Keratinocyte (primary cell): ENCODE measurements around the gene LRRC15.

Experiments
- EZH2 ChIP-seq: IDR thresholded peaks from one replicate; pipeline ENCODE4 v1.6.1; 2012; ENCODE audit warnings: inconsistent platforms, mild to moderate bottlenecking, low read length, moderate library complexity
- TF ChIP-seq, protein P1 (sequence below), 3 experiments: IDR thresholded peaks in 1 of 3; conservative IDR thresholded peaks in 1 of 3; optimal IDR thresholded peaks in 1 of 3; 2 replicates in 2 of 3; 3 replicates in 1 of 3; pipeline versions ENCODE3 to v1.5.1; 2011; ENCODE audit warnings: low read length in 3 of 3, mild to moderate bottlenecking in 3 of 3, moderate library complexity in 2 of 3, control low read depth in 1 of 3, inconsistent platforms in 1 of 3; ENCODE audit not compliant: insufficient read depth in 2 of 3; ENCODE audit errors: extremely low read depth in 1 of 3

DNA sequence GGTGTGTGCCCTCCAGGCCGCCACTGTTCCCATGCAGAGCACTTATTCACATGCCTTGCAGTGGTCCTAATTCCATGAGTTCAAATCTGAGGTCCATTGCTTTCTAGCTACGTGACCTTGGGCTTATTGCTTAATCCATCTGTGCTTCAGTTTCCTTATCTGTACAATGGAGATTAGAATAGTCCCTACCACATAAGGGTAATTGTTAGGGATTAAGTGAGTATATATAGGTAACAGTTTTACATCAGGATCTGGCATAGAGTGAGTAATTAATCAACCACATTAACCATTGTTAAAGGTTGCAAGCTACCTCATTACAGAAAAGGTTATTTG is 26.0 kb downstream of the LRRC15 start:
- no peak for TF ChIP-seq EZH2
- TF ChIP-seq, protein P1, sequence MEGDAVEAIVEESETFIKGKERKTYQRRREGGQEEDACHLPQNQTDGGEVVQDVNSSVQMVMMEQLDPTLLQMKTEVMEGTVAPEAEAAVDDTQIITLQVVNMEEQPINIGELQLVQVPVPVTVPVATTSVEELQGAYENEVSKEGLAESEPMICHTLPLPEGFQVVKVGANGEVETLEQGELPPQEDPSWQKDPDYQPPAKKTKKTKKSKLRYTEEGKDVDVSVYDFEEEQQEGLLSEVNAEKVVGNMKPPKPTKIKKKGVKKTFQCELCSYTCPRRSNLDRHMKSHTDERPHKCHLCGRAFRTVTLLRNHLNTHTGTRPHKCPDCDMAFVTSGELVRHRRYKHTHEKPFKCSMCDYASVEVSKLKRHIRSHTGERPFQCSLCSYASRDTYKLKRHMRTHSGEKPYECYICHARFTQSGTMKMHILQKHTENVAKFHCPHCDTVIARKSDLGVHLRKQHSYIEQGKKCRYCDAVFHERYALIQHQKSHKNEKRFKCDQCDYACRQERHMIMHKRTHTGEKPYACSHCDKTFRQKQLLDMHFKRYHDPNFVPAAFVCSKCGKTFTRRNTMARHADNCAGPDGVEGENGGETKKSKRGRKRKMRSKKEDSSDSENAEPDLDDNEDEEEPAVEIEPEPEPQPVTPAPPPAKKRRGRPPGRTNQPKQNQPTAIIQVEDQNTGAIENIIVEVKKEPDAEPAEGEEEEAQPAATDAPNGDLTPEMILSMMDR (optimal IDR thresholded peaks at IDR 0.05 in 1 of 3, IDR thresholded peaks at IDR 0.05 in 1 of 3, conservative IDR thresholded peaks at IDR 0.05 in 1 of 3; ENCODE audit: extremely low read depth in 1 of 3, insufficient read depth in 2 of 3, low read length in 3 of 3), result no peak
